A549 (cell line): ENCODE results near the gene FRMD4A. TPM values are rescaled to one million over a fixed set of nuclear protein-coding genes. Genes with fewer than 3 reads are reported as not detected.
"Not testable (repeated sequence)": the region's sequence is repeated elsewhere in the genome, so short reads cannot be mapped to it uniquely, and the experiment has no call there.

ENCODE experiments used
- ATAC-seq, 2 experiments: fragments of 200-7000 bp in 1 of 2; fragments of >200 bp in 1 of 2; cut with Nextera tagmentation in 1 of 2; cut with Tn5 transposase in 1 of 2; 3 replicates each; pipeline versions ENCODE4 v1.8.0 to v1.9.1; 2018 to 2020; ENCODE audit warnings: mild to moderate bottlenecking in 1 of 2, moderate library complexity in 1 of 2
- CTCF ChIA-PET: fragments of 300-600 bp; sonication (Branson Sonifier 250); formaldehyde crosslinking; extraction: SDS; loops from one replicate; lab custom pipeline; 2021; ENCODE audit warnings: antibody characterized with exemption, inconsistent platforms; lab: Yijun Ruan, JAX
- POLR2A ChIA-PET: fragments of 350-600 bp; formaldehyde crosslinking; extraction: SDS; loops from one replicate; lab custom pipeline; 2021; ENCODE audit warnings: antibody characterized with exemption, inconsistent platforms; lab: Yijun Ruan, JAX
- DNase-seq, 2 experiments: peaks; one replicate each; pipeline versions ENCODE4 v3.0.0 to v3.0.0-alpha.2; 2011 to 2016; ENCODE audit warnings: low read depth in 1 of 2, low spot score in 1 of 2
- FAIRE-seq: peaks from 2 replicates; lab custom pipeline; 2011; peaks lifted over from hg19 to GRCh38; lab: Jason Lieb, UNC
- H3K27ac ChIP-seq, 2 experiments: fragments of >200 bp; sonication (Bioruptor Twin); formaldehyde crosslinking; 3 replicates each; pipeline ENCODE4 v1.5.1; 2016 to 2017
- H3K4me1 ChIP-seq: fragments of >200 bp; sonication (Bioruptor Twin); formaldehyde crosslinking; 3 replicates; pipeline ENCODE4 v1.6.1; 2016
- H3K4me2 ChIP-seq: fragments of >200 bp; sonication (Bioruptor Twin); formaldehyde crosslinking; 3 replicates; pipeline ENCODE4 v1.6.1; 2016
- H3K4me3 ChIP-seq: fragments of >200 bp; sonication (Bioruptor Twin); formaldehyde crosslinking; 3 replicates; pipeline ENCODE4 v1.5.1; 2016
- H3K9me3 ChIP-seq: fragments of >200 bp; sonication (Bioruptor Twin); formaldehyde crosslinking; 3 replicates; pipeline ENCODE4 v1.6.1; 2016
- ATOH8 ChIP-seq: fragments of 250-450 bp; sonication (Bioruptor Pico); IDR thresholded peaks from 2 replicates; pipeline ENCODE4 v1.5.0; 2020; ENCODE audit warnings: low read depth, mild to moderate bottlenecking, moderate library complexity
- BCL3 ChIP-seq: fragments of >200 bp; sonication (Bioruptor Twin); formaldehyde crosslinking; IDR thresholded peaks from 3 replicates; pipeline ENCODE4 v1.6.1; 2016
- CEBPB ChIP-seq, 2 experiments: fragments of >200 bp in 1 of 2; sonication (Bioruptor Twin) in 1 of 2; formaldehyde crosslinking in 1 of 2; IDR thresholded peaks; 2 replicates each; pipeline ENCODE4 v1.6.1; 2012 to 2016
- ELK1 ChIP-seq: fragments of 150-350 bp; IDR thresholded peaks from 2 replicates; pipeline ENCODE4 v1.6.1; 2014; ENCODE audit warnings: low read depth, mild to moderate bottlenecking, low read length
- HDAC2 ChIP-seq: fragments of 200-600 bp; sonication (generic); IDR thresholded peaks from 2 replicates; pipeline ENCODE4 v1.6.1; 2016
- HMGXB4 ChIP-seq: fragments of 250-450 bp; sonication (Bioruptor Pico); IDR thresholded peaks from 2 replicates; pipeline ENCODE4 v1.5.0; 2021; ENCODE audit warnings: mild to moderate bottlenecking, moderate library complexity, borderline replicate concordance
- KDM1A ChIP-seq: fragments of 200-600 bp; sonication (generic); IDR thresholded peaks from 2 replicates; pipeline ENCODE4 v1.6.1; 2016; ENCODE audit warnings: low read depth, mild to moderate bottlenecking
- MAX ChIP-seq: IDR thresholded peaks from 2 replicates; pipeline ENCODE4 v1.6.1; 2012
- PBX3 ChIP-seq: IDR thresholded peaks from 2 replicates; pipeline ENCODE4 v1.6.1; 2012
- RAD21 ChIP-seq, 2 experiments: fragments of >200 bp in 1 of 2; sonication (Bioruptor Twin) in 1 of 2; formaldehyde crosslinking in 1 of 2; IDR thresholded peaks in 1 of 2; conservative IDR thresholded peaks in 1 of 2; 2 replicates in 1 of 2; 3 replicates in 1 of 2; pipeline ENCODE4 v1.6.1; 2012 to 2018; ENCODE audit warnings: inconsistent platforms in 1 of 2
- SMC3 ChIP-seq: fragments of >200 bp; sonication (Bioruptor Twin); formaldehyde crosslinking; IDR thresholded peaks from 3 replicates; pipeline ENCODE4 v1.6.1; 2018; ENCODE audit warnings: inconsistent platforms
- TFCP2L1 ChIP-seq: fragments of 250-450 bp; sonication (Bioruptor Pico); IDR thresholded peaks from 2 replicates; pipeline ENCODE4 v1.5.0; 2021; ENCODE audit warnings: mild to moderate bottlenecking
- WGBS: methylation state at CpG from one replicate; pipeline ENCODE4 v1.1.6; 2017; ENCODE audit errors: missing lambda C conversion rate; 5-methylcytosine and 5-hydroxymethylcytosine counted together
- polyA plus RNA-seq, 4 experiments: library from polyadenylated mRNA; depleted of rRNA in 3 of 4; stranded (reverse); fragments of >200 nt; fragmentation: RNase III in 1 of 4; extraction: RNeasy Plus Mini Kit Qiagen cat#74134 plus additional on column Dnase treatment in 1 of 4; gene quantifications; 2 replicates in 3 of 4; 3 replicates in 1 of 4; pipeline ENCODE4 v1.2.3, GENCODE V29; 2011 to 2017

Gene FRMD4A
- polyA plus RNA-seq, 2 of the 4 experiments (the other 2 are of a cell fraction), result 2.5 to 4.7 TPM

- 9% methylated on average over 4 of the region's 4 CpGs for WGBS
- Histone ChIP-seq H3K4me1 (no peaks in the 10 kb centered on the region), H3K9me3 (no peaks in the 10 kb centered on the region), H3K4me2 (no peak overlapping the region), H3K27ac (no peak overlapping the region), H3K4me3 (no peak overlapping the region)
- TF ChIP-seq HMGXB4 (CRISPR knock-in tag), result no peak
- TF ChIP-seq ELK1, result no peak
- TF ChIP-seq CEBPB (IDR thresholded peaks at IDR 0.05), result no peak
- TF ChIP-seq BCL3, result no peak
- no peak for TF ChIP-seq KDM1A
- no peak for TF ChIP-seq ATOH8 (CRISPR knock-in tag)
- no peak for TF ChIP-seq MAX
- no peak for TF ChIP-seq PBX3
- DNase-seq, result no peak
- no peak for FAIRE-seq
- CTCF ChIA-PET, result no interaction called here
- POLR2A ChIA-PET, result no interaction called here
- no peak for ATAC-seq
These were observed 188.0 kb downstream of the FRMD4A start for GRCh38 chr10:14142606-14143250.

- Histone ChIP-seq H3K4me2 (no peak overlapping the region), H3K4me1 (no peaks in the 10 kb centered on the region), H3K4me3 (no peak overlapping the region), H3K9me3 (no peaks in the 10 kb centered on the region), H3K27ac (no peak overlapping the region)
- TF ChIP-seq RAD21 (conservative IDR thresholded peaks at IDR 0.05 in 1 of 2, IDR thresholded peaks at IDR 0.05 in 1 of 2) (no peak), TFCP2L1 (CRISPR knock-in tag) (no peak), HDAC2 (no peak)
- POLR2A ChIA-PET, result no interaction called here
- 9% methylated on average over 5 of the region's 5 CpGs for WGBS
- no peak for FAIRE-seq
- CTCF ChIA-PET, result no interaction called here
- no peak for ATAC-seq
- no peak for DNase-seq
These were observed 189.4 kb downstream of the FRMD4A start for GRCh38 chr10:14141283-14141682.

- Histone ChIP-seq H3K27ac (no peak overlapping the region), H3K4me1 (no peaks in the 10 kb centered on the region), H3K4me3 (no peak overlapping the region), H3K4me2 (no peak overlapping the region), H3K9me3 (no peaks in the 10 kb centered on the region)
- 29% methylated on average over 3 of the region's 3 CpGs for WGBS
- CTCF ChIA-PET, result no interaction called here
- no peak for TF ChIP-seq HMGXB4 (CRISPR knock-in tag)
- TF ChIP-seq SMC3, result no peak
- POLR2A ChIA-PET, result no interaction called here
- ATAC-seq (no peak), FAIRE-seq (no peak), DNase-seq (no peak)
These were observed 193.3 kb downstream of the FRMD4A start for GRCh38 chr10:14137391-14137790.

GRCh38 chr10:14135196-14135595 lies 195.5 kb downstream of the FRMD4A start:
- FAIRE-seq, H3K4me2 ChIP-seq, H3K27ac ChIP-seq, H3K4me1 ChIP-seq, POLR2A ChIA-PET, ATAC-seq, CTCF ChIA-PET, DNase-seq, H3K4me3 ChIP-seq, H3K9me3 ChIP-seq: not testable (repeated sequence)
- WGBS, result 4% methylated on average over 2 of the region's 2 CpGs
